A549 (cell line): ENCODE measurements around the gene CKAP5. TPM values are rescaled to one million over a fixed set of nuclear protein-coding genes. Genes with fewer than 3 reads are reported as not detected.

ENCODE experiments used
- ATAC-seq, 2 experiments: fragments of 200-7000 bp in 1 of 2; fragments of >200 bp in 1 of 2; cut with Nextera tagmentation in 1 of 2; cut with Tn5 transposase in 1 of 2; 3 replicates each; pipeline versions ENCODE4 v1.8.0 to v1.9.1; 2018 to 2020; ENCODE audit warnings: mild to moderate bottlenecking in 1 of 2, moderate library complexity in 1 of 2
- CTCF ChIA-PET: fragments of 300-600 bp; sonication (Branson Sonifier 250); formaldehyde crosslinking; extraction: SDS; loops from one replicate; lab custom pipeline; 2021; ENCODE audit warnings: antibody characterized with exemption, inconsistent platforms; lab: Yijun Ruan, JAX
- POLR2A ChIA-PET: fragments of 350-600 bp; formaldehyde crosslinking; extraction: SDS; loops from one replicate; lab custom pipeline; 2021; ENCODE audit warnings: antibody characterized with exemption, inconsistent platforms; lab: Yijun Ruan, JAX
- DNase-seq, 2 experiments: peaks; one replicate each; pipeline versions ENCODE4 v3.0.0 to v3.0.0-alpha.2; 2011 to 2016; ENCODE audit warnings: low read depth in 1 of 2, low spot score in 1 of 2
- FAIRE-seq: peaks from 2 replicates; lab custom pipeline; 2011; peaks lifted over from hg19 to GRCh38; lab: Jason Lieb, UNC
- H3K27ac ChIP-seq, 2 experiments: fragments of >200 bp; sonication (Bioruptor Twin); formaldehyde crosslinking; 3 replicates each; pipeline ENCODE4 v1.5.1; 2016 to 2017
- H3K4me1 ChIP-seq: fragments of >200 bp; sonication (Bioruptor Twin); formaldehyde crosslinking; 3 replicates; pipeline ENCODE4 v1.6.1; 2016
- H3K4me2 ChIP-seq: fragments of >200 bp; sonication (Bioruptor Twin); formaldehyde crosslinking; 3 replicates; pipeline ENCODE4 v1.6.1; 2016
- H3K4me3 ChIP-seq: fragments of >200 bp; sonication (Bioruptor Twin); formaldehyde crosslinking; 3 replicates; pipeline ENCODE4 v1.5.1; 2016
- H3K9me3 ChIP-seq: fragments of >200 bp; sonication (Bioruptor Twin); formaldehyde crosslinking; 3 replicates; pipeline ENCODE4 v1.6.1; 2016
- ATOH8 ChIP-seq: fragments of 250-450 bp; sonication (Bioruptor Pico); IDR thresholded peaks from 2 replicates; pipeline ENCODE4 v1.5.0; 2020; ENCODE audit warnings: low read depth, mild to moderate bottlenecking, moderate library complexity
- BHLHE40 ChIP-seq: IDR thresholded peaks from 2 replicates; pipeline ENCODE4 v1.6.1; 2012; ENCODE audit warnings: low read depth, low read length, inconsistent platforms
- CBX8 ChIP-seq: fragments of 200-600 bp; sonication (generic); IDR thresholded peaks from 2 replicates; pipeline ENCODE4 v1.6.1; 2016
- E2F6 ChIP-seq: IDR thresholded peaks from 2 replicates; pipeline ENCODE4 v1.6.1; 2012; ENCODE audit warnings: low read depth, borderline replicate concordance
- FOXS1 ChIP-seq: fragments of 250-450 bp; sonication (Bioruptor Pico); IDR thresholded peaks from 2 replicates; pipeline ENCODE4 v1.5.0; 2020; ENCODE audit warnings: mild to moderate bottlenecking, moderate library complexity
- HDAC2 ChIP-seq: fragments of 200-600 bp; sonication (generic); IDR thresholded peaks from 2 replicates; pipeline ENCODE4 v1.6.1; 2016
- HEYL ChIP-seq: fragments of 250-450 bp; sonication (Bioruptor Pico); IDR thresholded peaks from 2 replicates; pipeline ENCODE4 v1.8.0; 2021; ENCODE audit warnings: mild to moderate bottlenecking, moderate library complexity
- HMGXB4 ChIP-seq: fragments of 250-450 bp; sonication (Bioruptor Pico); IDR thresholded peaks from 2 replicates; pipeline ENCODE4 v1.5.0; 2021; ENCODE audit warnings: mild to moderate bottlenecking, moderate library complexity, borderline replicate concordance
- HOXB13 ChIP-seq: fragments of 250-450 bp; sonication (Bioruptor Pico); IDR thresholded peaks from 2 replicates; pipeline ENCODE4 v1.5.0; 2020; ENCODE audit warnings: low read depth, mild to moderate bottlenecking, moderate library complexity
- JUN ChIP-seq, 2 experiments: fragments of >200 bp; sonication (Bioruptor Twin); formaldehyde crosslinking; IDR thresholded peaks; 2 replicates in 1 of 2; 3 replicates in 1 of 2; pipeline ENCODE4 v1.6.1; 2016 to 2017
- KDM5A ChIP-seq: fragments of 200-600 bp; sonication (generic); IDR thresholded peaks from 2 replicates; pipeline ENCODE4 v1.6.1; 2016; ENCODE audit warnings: antibody characterized with exemption, mild to moderate bottlenecking
- MYC ChIP-seq: IDR thresholded peaks from 2 replicates; pipeline ENCODE4 v1.6.1; 2012; ENCODE audit warnings: mild to moderate bottlenecking, inconsistent platforms, low read length, improper control_type of control experiment, borderline replicate concordance
- NPAS2 ChIP-seq: fragments of 250-450 bp; sonication (Bioruptor Pico); IDR thresholded peaks from 2 replicates; pipeline ENCODE4 v1.8.0; 2022; ENCODE audit warnings: mild to moderate bottlenecking, moderate library complexity, borderline replicate concordance
- NR3C1 ChIP-seq: fragments of >200 bp; sonication (Bioruptor Twin); formaldehyde crosslinking; IDR thresholded peaks from 3 replicates; pipeline ENCODE4 v1.6.1; 2017
- PBX3 ChIP-seq: IDR thresholded peaks from 2 replicates; pipeline ENCODE4 v1.6.1; 2012
- POLR2AphosphoS2 ChIP-seq: conservative IDR thresholded peaks from 2 replicates; pipeline ENCODE4 v1.6.1; 2012; ENCODE audit warnings: low read length, improper control_type of control experiment, inconsistent platforms
- REST ChIP-seq: fragments of 200-600 bp; sonication (generic); IDR thresholded peaks from 2 replicates; pipeline ENCODE4 v1.6.1; 2016; ENCODE audit warnings: antibody characterized with exemption, mild to moderate bottlenecking, moderate library complexity
- SMC3 ChIP-seq: fragments of >200 bp; sonication (Bioruptor Twin); formaldehyde crosslinking; IDR thresholded peaks from 3 replicates; pipeline ENCODE4 v1.6.1; 2018; ENCODE audit warnings: inconsistent platforms
- ZFP36 ChIP-seq: fragments of 450-650 bp; IDR thresholded peaks from 2 replicates; pipeline ENCODE4 v1.6.1; 2014; ENCODE audit warnings: borderline replicate concordance; ENCODE audit not compliant: partially characterized antibody
- WGBS: methylation state at CpG from one replicate; pipeline ENCODE4 v1.1.6; 2017; ENCODE audit errors: missing lambda C conversion rate; 5-methylcytosine and 5-hydroxymethylcytosine counted together
- polyA plus RNA-seq, 4 experiments: library from polyadenylated mRNA; depleted of rRNA in 3 of 4; stranded (reverse); fragments of >200 nt; fragmentation: RNase III in 1 of 4; extraction: RNeasy Plus Mini Kit Qiagen cat#74134 plus additional on column Dnase treatment in 1 of 4; gene quantifications; 2 replicates in 3 of 4; 3 replicates in 1 of 4; pipeline ENCODE4 v1.2.3, GENCODE V29; 2011 to 2017

The CKAP5 gene
- polyA plus RNA-seq, 2 of the 4 experiments (the other 2 are of a cell fraction), result 66.3 to 173 TPM

- TF ChIP-seq REST (no peak), ATOH8 (CRISPR knock-in tag) (no peak), CBX8 (no peak), BHLHE40 (no peak), E2F6 (no peak)
Measured at GRCh38 chr11:46695345-46696211, 150.5 kb downstream of the CKAP5 start (continued).

- WGBS, result 83% methylated on average over 7 of the region's 7 CpGs
- Histone ChIP-seq H3K9me3 (no peaks in the 10 kb centered on the region), H3K27ac (no peak overlapping the region), H3K4me1 (peaks cover 13% of the 10 kb centered on the region; the same call in 2 of the 3 replicates)
- no peak for ATAC-seq
- CTCF ChIA-PET, result interaction anchor here (1.2 kb wide), 1 partner anchor 24 kb away, joined by 3 read pairs; no protein-coding TSS in a partner anchor
- no peak for TF ChIP-seq ZFP36
- TF ChIP-seq MYC, result no peak
- no peak for TF ChIP-seq SMC3
- TF ChIP-seq PBX3, result no peak
- TF ChIP-seq POLR2AphosphoS2, result no peak
- TF ChIP-seq KDM5A, result no peak
- TF ChIP-seq HMGXB4 (CRISPR knock-in tag), result no peak
- TF ChIP-seq HOXB13 (CRISPR knock-in tag), result no peak
- TF ChIP-seq NPAS2, result no peak
- no peak for TF ChIP-seq NR3C1
- TF ChIP-seq JUN (IDR thresholded peaks at IDR 0.05), result no peak
- no peak for TF ChIP-seq HEYL
- TF ChIP-seq CBX8, result no peak
- no peak for TF ChIP-seq FOXS1 (CRISPR knock-in tag)
- TF ChIP-seq BHLHE40, result no peak
- no peak for TF ChIP-seq HDAC2
- TF ChIP-seq, all 56 proteins: peak for 0
- Histone ChIP-seq H3K4me3 (no peak overlapping the region), H3K4me2 (no peak overlapping the region)
- no peak for FAIRE-seq
- no peak for DNase-seq
- POLR2A ChIA-PET, result no interaction called here
Measured at GRCh38 chr11:46694607-46695006, 151.5 kb downstream of the CKAP5 start.
